ENCODE measurements around the gene CHAF1A.

The CHAF1A gene

GRCh38 chr19:4402171-4403004 lies at the start of gene CHAF1A:
Gene CHAF1A, plus strand, starts transcription at chr19:4402640. Its CDS starts 123 bp downstream, at chr19:4402763.
- peak; percentile 100 for DNase-seq (ENCODE audit: low read depth)

- DNase-seq (ENCODE audit: low read depth) = peak; percentile 61
Observed at GRCh38 chr19:4352701-4353121, 49.7 kb upstream of the CHAF1A start.

- DNase-seq (ENCODE audit: low read depth) = no peak
Observed at GRCh38 chr19:4354282-4354681, 48.2 kb upstream of the CHAF1A start.

GRCh38 chr19:4354897-4355296 lies 47.5 kb upstream of the CHAF1A start:
- no peak for DNase-seq (ENCODE audit: low read depth)

- no peak for DNase-seq (ENCODE audit: low read depth)
Observed at GRCh38 chr19:4357095-4357797, 45.2 kb upstream of the CHAF1A start.

GRCh38 chr19:4357921-4358326 lies 44.5 kb upstream of the CHAF1A start:
- no peak for DNase-seq (ENCODE audit: low read depth)

GRCh38 chr19:4358709-4359626 lies 43.5 kb upstream of the CHAF1A start:
- no peak for DNase-seq (ENCODE audit: low read depth)

GRCh38 chr19:4359627-4360000 lies 42.8 kb upstream of the CHAF1A start:
- no peak for DNase-seq (ENCODE audit: low read depth)

GRCh38 chr19:4360081-4360569 lies 42.3 kb upstream of the CHAF1A start:
- no peak for DNase-seq (ENCODE audit: low read depth)

- DNase-seq (ENCODE audit: low read depth) = no peak
Observed at GRCh38 chr19:4360641-4361151, 41.7 kb upstream of the CHAF1A start.

- peak; percentile 57 for DNase-seq (ENCODE audit: low read depth)
Observed at GRCh38 chr19:4361152-4362046, 41.0 kb upstream of the CHAF1A start.

GRCh38 chr19:4362101-4362828 lies 40.2 kb upstream of the CHAF1A start:
- no peak for DNase-seq (ENCODE audit: low read depth)

- no peak for DNase-seq (ENCODE audit: low read depth)
Observed at GRCh38 chr19:4362831-4363545, 39.5 kb upstream of the CHAF1A start.

- DNase-seq (ENCODE audit: low read depth) = no peak
Observed at GRCh38 chr19:4363571-4364304, 38.7 kb upstream of the CHAF1A start.

- DNase-seq (ENCODE audit: low read depth) = no peak
Observed at GRCh38 chr19:4365341-4365740, 37.1 kb upstream of the CHAF1A start.

GRCh38 chr19:4365791-4366665 lies 36.4 kb upstream of the CHAF1A start:
- no peak for DNase-seq (ENCODE audit: low read depth)

- DNase-seq (ENCODE audit: low read depth) = no peak
Observed at GRCh38 chr19:4366666-4367335, 35.6 kb upstream of the CHAF1A start.
